ENCODE measurements around the gene PELO.
"Not testable (repeated sequence)": the region's sequence is repeated elsewhere in the genome, so short reads cannot be mapped to it uniquely, and the experiment has no call there.

The PELO gene, protein sequence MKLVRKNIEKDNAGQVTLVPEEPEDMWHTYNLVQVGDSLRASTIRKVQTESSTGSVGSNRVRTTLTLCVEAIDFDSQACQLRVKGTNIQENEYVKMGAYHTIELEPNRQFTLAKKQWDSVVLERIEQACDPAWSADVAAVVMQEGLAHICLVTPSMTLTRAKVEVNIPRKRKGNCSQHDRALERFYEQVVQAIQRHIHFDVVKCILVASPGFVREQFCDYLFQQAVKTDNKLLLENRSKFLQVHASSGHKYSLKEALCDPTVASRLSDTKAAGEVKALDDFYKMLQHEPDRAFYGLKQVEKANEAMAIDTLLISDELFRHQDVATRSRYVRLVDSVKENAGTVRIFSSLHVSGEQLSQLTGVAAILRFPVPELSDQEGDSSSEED

DNA sequence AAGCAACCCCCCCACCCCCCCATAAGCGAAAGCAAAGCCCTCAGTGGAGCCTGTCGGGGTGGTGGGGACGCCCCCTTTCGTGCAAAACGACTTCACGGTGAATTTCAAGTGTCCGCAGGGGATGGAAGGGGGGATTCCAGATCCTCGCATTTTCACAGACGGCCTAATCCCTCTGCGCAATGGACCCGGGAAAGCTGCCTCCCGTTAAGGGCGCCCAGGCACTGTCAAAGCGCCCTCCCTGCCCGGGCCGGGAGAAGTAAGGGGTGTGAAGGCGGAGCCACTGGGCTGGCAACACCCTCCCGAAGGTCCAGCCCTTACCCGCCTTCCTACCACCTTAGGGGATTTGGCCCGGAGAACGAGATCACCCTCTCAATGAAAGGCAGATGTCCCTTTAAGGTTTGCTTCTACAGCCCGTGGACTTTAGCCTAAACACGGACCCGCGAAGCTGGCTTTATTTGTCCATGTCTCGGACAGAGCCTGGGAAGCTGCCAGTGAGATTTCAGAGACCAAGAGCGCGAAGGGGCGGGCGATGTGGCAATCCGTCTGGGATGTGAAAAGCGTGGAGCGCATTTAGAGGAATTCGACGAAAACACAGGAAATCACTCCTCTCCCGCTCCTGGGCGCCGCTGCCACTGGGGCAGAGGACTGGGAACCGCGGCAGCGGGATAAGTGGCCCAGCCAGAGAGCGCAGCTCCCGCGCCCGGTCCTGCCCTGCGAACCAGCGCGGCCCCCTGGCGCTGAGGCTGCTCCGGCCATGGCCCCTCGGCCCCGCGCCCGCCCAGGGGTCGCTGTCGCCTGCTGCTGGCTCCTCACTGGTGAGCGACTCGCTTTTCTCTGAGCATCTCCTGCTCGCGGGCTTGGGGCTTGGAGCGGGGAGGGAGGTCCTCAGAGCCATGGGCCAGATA is at the start of gene PELO, which contains the start of gene ITGA1:
Gene PELO, plus strand, starts transcription at position 317 of the 905 bp plus-strand sequence. CDS start 12,479 bp downstream, outside the sequence.
Gene ITGA1, plus strand, starts transcription at position 317 of the 905 bp plus-strand sequence. Its CDS starts 438 bp downstream, at position 755.
- DNase-seq = no peak

DNA sequence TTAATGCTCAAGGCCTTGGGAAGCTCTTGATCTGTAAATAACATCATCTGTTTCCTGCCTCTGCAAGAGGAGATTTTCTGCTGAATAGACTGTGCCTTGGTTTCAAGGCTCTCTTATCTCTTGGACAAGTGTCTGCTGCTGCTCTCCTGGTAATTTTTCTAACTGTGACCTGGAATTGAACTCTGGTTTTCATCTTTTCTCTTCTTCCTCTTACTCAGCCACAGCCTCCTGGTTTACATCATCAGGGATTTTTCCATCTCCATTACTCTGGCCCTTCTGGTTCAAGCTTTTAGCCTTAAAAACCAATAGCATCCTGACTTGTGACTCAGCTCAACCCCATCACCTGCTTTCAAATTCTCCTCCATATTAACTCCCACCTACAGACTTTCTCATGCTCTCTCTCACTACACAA is 49.6 kb upstream of the PELO start:
- no peak for DNase-seq

DNA sequence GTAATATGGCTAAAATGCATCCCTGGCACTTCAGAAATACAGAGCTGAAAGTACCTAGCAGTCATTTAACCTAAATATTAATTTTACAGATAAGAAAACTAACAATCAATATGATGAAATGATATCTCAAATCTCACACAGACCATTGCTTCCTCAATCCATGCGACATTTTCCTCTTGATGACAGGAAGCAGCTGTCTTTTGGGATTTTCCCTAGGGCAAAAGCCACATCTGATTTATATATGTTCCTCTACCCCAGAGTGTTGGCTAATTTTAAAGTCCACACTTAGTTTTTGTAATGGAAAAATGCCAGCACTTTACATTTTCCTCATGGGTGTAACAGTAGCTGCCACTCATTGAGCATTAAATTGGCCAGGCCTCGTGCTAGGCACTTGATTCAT is 47.7 kb upstream of the PELO start:
- no peak for DNase-seq

DNA sequence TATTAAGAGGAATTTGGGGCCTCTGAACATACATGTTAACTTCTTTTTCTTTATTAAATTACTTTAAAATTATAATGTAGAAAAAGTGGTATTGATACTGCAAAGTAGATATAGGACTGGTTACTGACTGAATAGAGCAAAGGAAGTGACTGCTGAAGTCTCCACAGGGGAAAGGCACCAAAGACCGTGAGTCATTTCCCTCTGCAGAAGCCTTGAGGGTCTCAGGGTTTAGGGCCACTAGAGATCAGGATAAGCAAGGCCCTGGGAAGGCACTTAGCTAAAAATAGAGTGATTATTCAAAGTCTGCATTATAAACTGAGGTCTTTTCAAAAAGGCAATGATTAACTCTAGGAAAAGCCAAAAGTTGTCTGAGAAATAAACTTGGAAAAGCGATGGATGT is 44.7 kb upstream of the PELO start:
- no peak for DNase-seq

DNA sequence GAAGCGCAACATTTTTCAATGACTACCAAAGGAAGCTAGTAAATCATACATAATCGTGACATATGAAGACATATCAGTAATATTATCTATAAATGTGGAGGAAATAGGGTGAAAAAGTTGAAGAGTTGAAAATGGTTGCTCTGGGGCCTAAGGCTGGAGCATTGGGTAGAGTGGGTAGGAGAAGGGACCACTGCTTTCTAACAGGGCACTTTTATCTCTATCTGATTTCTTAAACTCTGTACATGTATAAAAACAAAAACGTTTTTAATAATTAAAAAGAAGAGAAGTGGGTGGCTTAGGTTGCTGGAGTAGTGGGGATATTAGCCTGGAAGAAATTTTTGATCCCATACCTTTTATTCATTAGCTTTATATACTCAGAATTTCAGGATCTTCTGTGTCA is 44.2 kb upstream of the PELO start:
- no peak for DNase-seq

DNA sequence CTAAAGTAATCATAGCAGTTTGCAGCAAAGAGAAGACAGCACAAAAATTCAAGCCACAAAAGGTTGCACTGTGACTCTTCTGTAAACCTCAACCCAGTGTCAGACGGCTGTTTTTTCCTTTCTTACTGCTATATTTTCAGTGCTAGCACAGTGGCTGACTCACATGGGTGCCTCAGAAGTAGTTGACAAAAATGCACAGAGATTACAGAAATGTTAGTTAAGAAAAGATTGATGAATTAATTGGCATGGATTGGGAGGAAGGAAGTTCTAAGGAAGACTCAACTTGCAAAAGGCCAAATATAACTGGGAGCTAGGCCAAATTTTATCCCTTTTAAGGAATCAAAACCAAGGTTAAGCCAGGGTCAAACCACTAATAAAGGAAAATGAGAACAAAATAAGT is 43.7 kb upstream of the PELO start:
- DNase-seq = no peak

DNA sequence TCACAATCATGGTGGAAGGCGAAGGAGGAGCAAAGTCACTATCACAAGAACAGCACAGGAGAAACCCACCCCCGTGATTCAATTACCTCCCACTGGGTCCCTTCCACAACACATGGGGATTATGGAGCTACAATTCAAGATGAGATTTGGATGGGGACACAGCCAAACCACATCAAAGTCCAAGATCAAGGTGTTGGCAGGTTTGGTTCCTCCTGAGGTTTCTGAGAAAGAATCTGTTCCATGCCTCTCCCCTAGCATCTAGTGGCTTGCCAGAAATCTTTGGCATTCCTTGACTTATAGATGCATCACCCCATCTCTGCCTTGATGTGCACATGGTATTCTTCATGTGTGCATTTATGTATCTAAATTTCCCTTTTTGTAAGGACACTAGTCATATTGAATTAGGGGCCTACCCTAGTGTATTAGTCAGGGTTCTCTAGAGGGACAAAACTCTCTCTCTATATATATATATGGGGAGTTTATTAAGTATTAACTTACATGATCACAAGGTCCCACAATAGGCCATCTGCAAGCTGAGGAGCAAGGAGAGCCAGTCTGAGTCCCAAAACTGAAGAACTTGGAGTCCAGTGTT is 42.8 kb upstream of the PELO start:
- not testable (repeated sequence) for DNase-seq

DNA sequence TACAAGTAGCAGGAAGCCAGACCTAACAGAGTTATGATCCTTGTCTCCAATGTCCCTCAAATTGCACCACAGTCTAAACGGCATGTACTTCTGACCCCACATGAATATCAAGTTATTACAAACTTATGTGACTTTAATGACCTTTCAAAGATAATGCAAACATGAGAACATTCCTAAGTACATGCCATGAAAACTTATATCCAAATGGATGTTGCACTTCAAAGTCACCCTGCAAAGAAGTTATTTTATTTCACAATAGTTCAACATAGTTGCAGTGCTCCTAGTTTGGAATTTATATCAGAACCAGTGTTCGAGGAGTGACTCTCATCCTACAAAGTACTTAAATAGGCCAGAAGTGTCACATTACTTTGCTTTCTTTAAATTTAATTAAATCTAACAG is 41.2 kb upstream of the PELO start:
- no peak for DNase-seq

DNA sequence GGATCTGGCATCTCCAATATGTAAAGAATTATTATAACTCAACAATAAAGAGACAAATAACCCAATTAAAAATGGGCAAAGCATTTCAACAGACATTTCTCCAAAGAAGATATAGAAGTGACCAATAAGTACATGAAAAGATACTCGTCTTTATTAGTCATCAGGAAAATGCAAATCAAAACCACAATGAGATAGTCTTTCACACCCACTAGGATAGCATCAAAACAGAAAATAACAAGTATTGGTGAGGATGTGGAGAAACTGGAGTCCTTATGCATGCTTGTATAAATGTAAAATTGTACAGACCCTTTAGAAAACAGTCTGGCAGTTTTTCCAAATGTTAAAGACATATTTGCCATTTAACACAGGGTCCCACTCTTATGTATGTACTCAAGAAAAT is 39.1 kb upstream of the PELO start:
- DNase-seq = no peak

DNA sequence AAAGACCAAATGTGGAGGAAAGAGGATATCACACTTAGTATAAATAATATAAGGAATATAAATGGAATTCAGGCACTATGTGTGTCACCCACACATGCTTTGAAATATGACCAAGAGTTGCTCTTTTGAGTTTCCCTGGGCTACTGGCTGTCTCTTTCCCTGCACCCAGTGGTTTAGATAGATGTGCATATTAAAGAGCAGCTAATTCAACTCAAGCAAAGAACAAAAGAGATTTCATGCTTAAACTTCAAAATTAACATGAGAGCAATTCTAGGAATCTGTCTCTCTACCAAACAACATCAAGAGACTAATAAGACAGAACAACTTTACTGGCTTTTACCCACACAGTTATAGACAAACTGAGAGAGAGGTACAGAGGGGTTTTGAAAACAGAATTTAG is 38.0 kb upstream of the PELO start:
- no peak for DNase-seq

DNA sequence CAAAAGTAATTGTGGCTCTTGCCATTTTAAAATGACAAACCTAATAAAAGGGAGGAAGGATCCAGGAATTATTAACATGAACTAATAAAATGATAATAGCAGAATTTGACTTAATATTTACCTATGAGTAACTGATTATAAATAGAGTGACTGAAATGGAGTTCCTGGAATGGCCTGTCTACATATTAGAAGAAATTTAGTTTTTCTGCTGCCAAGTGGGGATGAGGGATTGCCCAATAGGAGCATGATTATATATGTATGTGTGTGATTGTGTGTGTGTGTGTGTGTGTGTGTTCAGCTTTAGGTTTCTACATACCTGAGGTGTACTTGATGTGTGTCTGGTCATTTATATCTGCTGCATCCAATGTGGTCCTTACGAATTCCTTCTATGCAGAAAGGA is 36.6 kb upstream of the PELO start:
- no peak for DNase-seq

DNA sequence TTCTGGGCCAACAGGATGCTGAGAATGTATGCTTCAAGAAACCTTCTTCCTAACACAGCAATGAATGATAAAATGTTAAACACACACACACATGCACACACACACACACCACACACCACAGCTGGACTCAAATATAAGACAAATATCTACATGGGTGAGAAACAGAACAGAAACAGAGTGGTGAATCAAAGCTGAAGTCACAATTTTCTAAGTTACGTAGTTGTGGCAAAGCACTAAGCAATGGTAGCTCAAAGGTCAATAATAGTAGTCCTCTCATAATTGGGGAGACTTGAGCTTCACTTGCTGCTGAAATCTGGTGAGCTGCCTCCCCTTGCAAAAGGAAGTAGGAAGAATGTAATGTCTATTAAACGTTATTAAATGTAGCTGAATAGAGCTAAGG is 33.7 kb upstream of the PELO start:
- DNase-seq = no peak

DNA sequence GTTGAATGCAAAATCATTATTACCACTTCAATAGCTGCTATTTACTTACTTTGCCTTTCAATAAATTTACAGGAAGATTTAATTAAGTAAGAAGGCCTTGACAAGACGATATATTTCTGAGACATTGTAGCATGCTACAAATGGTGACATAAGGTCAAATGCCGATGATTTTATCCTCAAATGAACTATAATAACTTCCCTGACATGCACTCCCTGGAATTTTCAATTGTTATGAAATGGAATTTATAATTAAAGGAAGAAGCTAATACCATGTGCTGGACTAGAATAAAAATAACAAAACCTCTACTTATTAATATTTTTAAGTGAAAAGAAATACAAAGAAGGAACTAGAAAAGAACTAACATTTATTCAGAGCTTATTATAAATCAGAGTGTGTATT is 30.2 kb upstream of the PELO start:
- no peak for DNase-seq

DNA sequence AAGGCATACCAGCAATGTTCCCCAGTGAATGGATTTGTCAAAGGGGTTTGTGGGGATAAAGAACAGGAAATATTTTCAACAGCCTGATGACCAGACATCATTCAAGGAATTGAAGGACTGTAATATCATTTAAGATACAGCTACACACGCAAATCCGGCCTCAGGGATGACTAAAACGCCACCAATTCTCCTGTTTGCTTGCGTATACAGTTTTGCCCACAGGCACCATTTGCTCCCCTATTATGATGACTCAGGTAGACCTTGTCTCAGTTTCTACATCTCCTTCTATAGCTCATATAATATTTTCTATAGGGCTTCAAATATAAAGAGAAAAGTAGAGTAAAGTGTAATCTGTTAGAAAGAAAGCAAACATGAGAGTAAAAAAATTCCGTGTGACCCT is 29.7 kb upstream of the PELO start:
- DNase-seq = no peak

DNA sequence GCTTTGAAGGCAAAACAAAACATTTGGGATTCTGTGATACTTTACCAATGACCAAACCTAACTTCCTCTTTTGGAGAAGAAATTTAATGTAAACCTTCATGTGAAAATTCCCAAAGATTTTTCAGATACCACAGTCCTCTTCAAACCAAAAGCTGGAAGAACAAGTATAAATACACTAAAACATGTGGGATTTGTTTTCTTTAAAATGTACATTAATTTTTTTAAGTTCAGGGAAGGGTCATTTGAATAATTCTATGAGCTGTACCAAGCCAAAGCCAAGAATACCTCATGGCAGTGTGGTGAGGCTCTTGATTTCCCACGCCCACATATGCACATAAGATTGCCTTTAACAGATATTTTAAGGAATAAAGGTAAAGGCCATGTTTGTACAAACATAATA is 28.4 kb upstream of the PELO start:
- no peak for DNase-seq

DNA sequence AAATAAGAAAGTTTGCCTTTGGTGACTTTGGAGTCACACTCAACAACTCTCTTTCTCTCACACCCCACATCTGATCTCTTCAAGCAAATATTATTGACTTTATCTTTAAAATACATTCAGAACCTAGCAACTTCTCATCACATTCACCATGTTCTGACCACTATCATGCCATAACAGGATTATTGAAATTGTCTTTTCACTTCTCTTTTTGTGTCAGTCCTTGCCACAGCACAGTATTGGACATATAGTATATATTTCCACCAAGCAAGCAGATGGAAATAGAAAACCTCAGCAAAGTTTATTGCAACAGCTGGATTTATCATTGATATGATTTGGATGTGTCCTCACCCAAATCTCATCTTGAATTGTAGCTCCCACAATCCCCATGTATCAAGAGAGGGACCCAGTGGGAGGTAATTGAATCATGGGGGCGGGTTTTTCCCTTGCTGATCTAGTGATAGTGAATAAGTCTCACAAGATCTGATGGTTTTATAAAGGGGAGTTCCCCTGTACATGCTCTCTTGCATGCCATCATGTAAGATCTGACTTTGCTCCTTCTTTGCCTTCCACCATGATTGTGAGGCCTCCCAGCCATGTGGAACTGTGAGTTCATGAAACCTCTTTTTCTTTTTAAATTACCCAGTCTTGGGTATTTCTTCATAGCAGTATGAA is 26.9 kb upstream of the PELO start:
- DNase-seq = no peak

DNA sequence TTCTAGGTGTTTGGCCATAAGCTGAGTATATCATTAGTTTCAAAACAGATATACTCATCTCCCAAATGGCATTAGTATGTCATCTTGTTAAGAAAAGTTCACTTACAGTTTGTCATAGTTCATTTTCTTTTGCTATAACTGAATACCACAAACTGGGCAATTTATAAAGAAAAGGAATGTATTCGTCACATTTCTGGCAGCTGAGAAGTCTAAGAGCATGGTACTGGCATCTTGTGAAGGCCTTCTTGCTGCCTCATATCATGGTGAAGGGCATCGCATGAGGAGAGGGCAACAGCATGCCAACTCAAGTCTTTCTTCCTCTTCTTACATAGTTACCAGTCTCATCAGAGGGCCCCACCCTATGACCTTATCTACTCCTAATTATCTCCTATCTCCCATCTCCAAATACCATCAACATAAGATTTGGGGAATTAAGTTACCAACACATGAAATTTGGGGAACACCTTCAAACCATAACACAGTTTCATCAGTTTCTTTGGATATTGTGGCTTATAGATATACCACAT is 20.4 kb upstream of the PELO start:
- DNase-seq = no peak

DNA sequence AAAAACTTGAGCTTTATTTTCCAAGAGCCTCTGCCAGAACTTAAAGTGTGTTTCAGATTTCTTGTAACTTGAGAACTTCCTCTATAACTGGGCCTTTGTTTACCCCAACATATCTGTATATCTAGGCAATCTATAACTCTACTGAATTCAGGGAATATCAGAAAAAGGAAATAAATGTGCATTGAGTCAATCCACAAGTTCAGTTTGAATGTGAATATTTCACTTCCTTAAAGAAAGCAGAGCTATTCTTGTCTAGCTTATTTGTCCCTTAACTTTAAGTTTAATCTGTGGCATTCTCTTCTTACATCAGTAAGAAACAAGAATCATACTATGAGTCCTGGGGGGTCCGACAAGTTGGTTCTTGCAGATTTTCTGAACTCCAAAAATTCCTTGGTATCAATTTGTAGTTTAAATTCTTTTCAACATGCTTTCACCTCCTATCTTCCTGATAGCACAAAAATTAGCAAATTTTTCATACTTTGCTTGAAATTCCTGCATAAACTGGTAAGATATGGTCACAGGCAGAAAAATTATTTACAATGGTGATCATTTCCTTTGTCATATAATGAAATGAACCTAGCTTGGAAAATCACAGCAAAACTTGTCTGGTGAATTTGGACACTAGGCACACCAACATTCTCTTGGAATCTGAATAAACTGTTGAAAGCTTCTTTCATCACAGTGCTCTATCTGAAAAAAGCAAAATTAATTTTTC is 19.8 kb upstream of the PELO start:
- DNase-seq = no peak

DNA sequence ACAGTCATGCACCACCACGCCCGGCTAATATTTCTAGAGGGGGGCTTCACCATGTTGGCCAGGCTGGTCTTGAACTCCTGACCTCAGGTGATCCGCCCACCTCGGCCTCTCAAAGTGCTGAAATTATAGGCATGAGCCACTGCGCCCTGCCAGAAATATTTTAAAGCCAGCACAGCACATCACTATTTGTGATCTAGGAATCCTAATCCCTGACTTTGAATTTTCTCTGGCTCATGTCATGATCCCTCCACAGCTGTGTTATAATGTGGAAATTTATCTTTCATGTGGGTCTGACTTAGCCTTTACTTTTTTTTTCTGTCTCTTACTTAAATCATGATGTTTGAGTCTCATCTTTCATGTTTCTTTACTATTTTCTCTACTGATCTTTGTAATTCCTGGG is 18.7 kb upstream of the PELO start:
- DNase-seq = no peak

DNA sequence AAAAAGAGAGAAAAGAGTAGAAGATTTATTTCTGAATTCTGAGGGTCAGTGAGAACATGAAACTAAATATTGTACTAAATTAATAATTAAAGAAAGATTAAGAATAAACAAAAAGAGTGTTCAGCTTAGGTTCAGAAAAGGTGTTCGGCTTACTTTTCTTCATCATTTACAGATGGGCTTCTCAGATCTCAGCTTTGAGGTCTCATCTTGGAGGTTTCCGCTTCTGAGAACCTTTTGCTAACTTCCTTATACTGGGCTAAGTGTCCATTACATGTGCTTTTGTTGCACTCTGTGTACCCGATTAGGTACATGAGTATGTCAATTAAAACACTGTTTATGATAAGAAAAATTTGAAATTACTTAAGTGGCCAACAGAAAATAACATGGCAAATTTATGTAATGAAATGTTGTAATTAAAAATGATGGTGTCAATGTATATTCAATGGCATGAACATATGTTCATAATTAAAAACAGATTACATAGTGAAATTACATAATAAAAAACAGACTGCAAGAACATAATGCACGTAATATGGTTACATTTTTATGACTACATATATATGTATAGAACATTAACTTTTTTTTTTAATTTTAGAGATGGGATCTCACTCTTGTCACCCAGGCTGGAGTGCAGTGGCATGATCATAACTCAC is 17.3 kb upstream of the PELO start:
- DNase-seq = no peak

DNA sequence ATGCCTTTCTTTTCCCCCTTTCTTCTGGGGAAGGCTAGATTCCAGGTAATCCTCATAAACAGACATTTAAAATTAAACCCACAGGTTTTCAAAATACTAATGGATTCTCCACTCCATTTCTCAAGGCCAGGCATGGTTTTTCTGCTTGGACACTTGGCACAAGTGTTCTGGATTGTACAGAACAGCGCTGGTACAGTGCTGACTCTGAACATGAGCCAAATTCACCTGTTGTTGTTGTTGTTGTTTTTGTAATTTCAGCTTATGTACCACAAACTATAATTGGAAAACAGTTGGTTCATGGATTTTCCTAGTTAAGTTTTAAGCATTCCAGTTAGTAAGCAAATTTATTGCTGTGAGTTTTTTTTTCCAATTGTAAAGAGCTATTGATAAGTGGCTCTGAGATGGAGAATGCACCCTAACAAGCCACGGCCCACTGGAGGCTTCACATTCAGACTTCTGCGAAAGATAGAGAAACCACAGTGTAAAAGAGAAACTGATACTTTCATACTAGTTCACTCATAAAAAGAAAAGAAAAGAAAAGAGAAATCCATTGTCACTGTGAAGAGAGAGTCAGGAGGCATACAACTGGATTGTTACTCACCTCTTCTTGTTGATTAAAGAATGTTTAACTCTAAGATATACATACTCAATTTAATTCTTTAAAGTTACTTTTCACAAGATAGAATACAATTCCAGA is 16.2 kb upstream of the PELO start:
- no peak for DNase-seq
